NK-92 treated with Interleukin-12 subunit alpha and Interleukin-12 subunit beta, amount 100 ng/mL, for 24 hours (cell line): Measurements from ENCODE around the gene THOC6.

Experiments used
- DNase-seq: peaks from one replicate; lab custom pipeline; 2025; lab: John Stamatoyannopoulos, UW

The THOC6 gene

GRCh38 chr16:2991566-2992261 is 32.1 kb upstream of the THOC6 start:
- DNase-seq = no peak

- no peak for DNase-seq
Observed at GRCh38 chr16:2992383-2993081, 31.3 kb upstream of the THOC6 start.

GRCh38 chr16:2996298-2996697 is 27.5 kb upstream of the THOC6 start:
- DNase-seq = no peak

- DNase-seq = no peak
Observed at GRCh38 chr16:2999929-3000328, 23.9 kb upstream of the THOC6 start.

GRCh38 chr16:3000540-3000939 is 23.3 kb upstream of the THOC6 start:
- no peak for DNase-seq

GRCh38 chr16:3001316-3001715 is 22.5 kb upstream of the THOC6 start:
- no peak for DNase-seq

- DNase-seq = peak; percentile 85
Observed at GRCh38 chr16:3003582-3004270, 20.1 kb upstream of the THOC6 start.

GRCh38 chr16:3004319-3004718 is 19.5 kb upstream of the THOC6 start:
- DNase-seq = no peak

- no peak for DNase-seq
Observed at GRCh38 chr16:3004781-3005284, 19.0 kb upstream of the THOC6 start.

GRCh38 chr16:3007059-3007956 is 16.5 kb upstream of the THOC6 start:
- no peak for DNase-seq

- DNase-seq = no peak
Observed at GRCh38 chr16:3007957-3008689, 15.7 kb upstream of the THOC6 start.

- no peak for DNase-seq
Observed at GRCh38 chr16:3008690-3009037, 15.2 kb upstream of the THOC6 start.

GRCh38 chr16:3009568-3010390 is 14.1 kb upstream of the THOC6 start:
- no peak for DNase-seq

- DNase-seq = no peak
Observed at GRCh38 chr16:3010510-3010909, 13.3 kb upstream of the THOC6 start.

GRCh38 chr16:3012246-3012645 is 11.6 kb upstream of the THOC6 start:
- no peak for DNase-seq

GRCh38 chr16:3012828-3013420 is 10.9 kb upstream of the THOC6 start, which contains the start of gene CLDN9:
Gene CLDN9 (plus strand): TSS chr16:3012923. CDS start chr16:3013363, 440 bp downstream.
- DNase-seq = no peak

- DNase-seq = no peak
Observed at GRCh38 chr16:3013491-3013951, 10.3 kb upstream of the THOC6 start.

GRCh38 chr16:3013998-3014690 is 9.7 kb upstream of the THOC6 start:
- DNase-seq = no peak

- DNase-seq = no peak
Observed at GRCh38 chr16:3014971-3015370, 8.9 kb upstream of the THOC6 start.
